ENCODE results near the gene SND1. TPM values are rescaled to one million over a fixed set of nuclear protein-coding genes. Genes with fewer than 3 reads are reported as not detected.

SND1 gene
- total RNA-seq, 2 experiments from 2014 or later, result 169 to 174 TPM

DNA sequence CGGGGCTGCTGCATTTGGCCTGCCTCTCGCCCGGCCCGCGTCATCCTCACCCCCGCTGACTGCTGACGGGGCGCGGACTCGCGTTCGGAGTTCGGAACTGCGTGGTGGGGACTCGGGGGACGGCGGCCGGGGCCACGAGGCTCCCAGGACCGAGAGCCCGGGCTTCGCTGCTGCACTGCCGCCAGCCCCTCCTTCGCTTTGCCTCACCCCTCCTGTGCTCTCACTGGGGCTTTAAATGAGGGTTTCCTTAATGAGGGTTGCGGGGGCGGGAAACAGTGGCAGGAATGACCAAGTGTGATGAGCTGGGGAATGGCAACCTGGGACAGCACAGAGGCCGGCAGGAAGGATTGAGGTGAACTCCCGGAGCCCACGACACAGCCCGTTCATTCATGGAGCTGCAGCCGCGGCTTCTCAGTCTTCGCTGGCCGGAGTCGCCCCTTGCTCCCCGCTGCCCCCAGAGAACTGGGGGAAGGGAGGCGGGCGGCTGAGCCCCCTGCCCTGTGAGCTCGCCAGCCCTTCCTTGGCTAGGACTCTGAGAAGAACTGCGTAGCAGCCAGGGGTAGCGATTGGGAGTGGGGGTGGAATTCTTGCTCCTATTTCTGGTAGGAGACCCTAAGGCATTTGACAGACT is 380.7 kb downstream of the SND1 start:
- H3K4me3 Mint-ChIP-seq, result no peak overlapping the region
- H3K27me3 Mint-ChIP-seq (ENCODE audit: low read depth), result peaks cover 8% of the 10 kb centered on the region
- DNase-seq (no peak), ATAC-seq (peak; percentile 17)
- H3K36me3 Mint-ChIP-seq (ENCODE audit: low read depth), result peaks cover 15% of the 10 kb centered on the region
- no peak overlapping the region for H3K27ac Mint-ChIP-seq
- CTCF ChIA-PET, result no interaction called here
- H3K4me1 Mint-ChIP-seq (ENCODE audit: low read depth), result peaks cover 4% of the 10 kb centered on the region
- POLR2A ChIA-PET, result no interaction called here
- H3K9me3 Mint-ChIP-seq (ENCODE audit: insufficient read depth), result no peaks in the 10 kb centered on the region

- no peak overlapping the region for H3K27ac Mint-ChIP-seq
- H3K4me3 Mint-ChIP-seq, result peak overlapping the region; percentile 35
- H3K4me1 Mint-ChIP-seq (ENCODE audit: low read depth), result peaks cover 4% of the 10 kb centered on the region
- H3K9me3 Mint-ChIP-seq (ENCODE audit: insufficient read depth), result no peaks in the 10 kb centered on the region
- ATAC-seq (no peak), DNase-seq (no peak)
- ChIA-PET POLR2A (no interaction called here), CTCF (no interaction called here)
- H3K27me3 Mint-ChIP-seq (ENCODE audit: low read depth), result peaks cover 8% of the 10 kb centered on the region
- peaks cover 15% of the 10 kb centered on the region for H3K36me3 Mint-ChIP-seq (ENCODE audit: low read depth)
Observed at GRCh38 chr7:128033246-128033645, 381.3 kb downstream of the SND1 start.

- DNase-seq, result no peak
- H3K36me3 Mint-ChIP-seq (ENCODE audit: low read depth), result peaks cover 7% of the 10 kb centered on the region
- CTCF ChIA-PET, result interaction anchor here (1.1 to 2.5 kb wide), 8 partner anchors 10 to 175 kb away, joined by 3 to 9 read pairs (median 4); no protein-coding TSS in a partner anchor
- POLR2A ChIA-PET, result interaction anchor here (0.8 to 1.0 kb wide), 2 partner anchors 10 to 74 kb away, joined by 3 read pairs; no protein-coding TSS in a partner anchor
- H3K27me3 Mint-ChIP-seq (ENCODE audit: low read depth), result peaks cover 8% of the 10 kb centered on the region
- no peak overlapping the region for H3K27ac Mint-ChIP-seq
- ATAC-seq, result no peak
- H3K9me3 Mint-ChIP-seq (ENCODE audit: insufficient read depth), result no peaks in the 10 kb centered on the region
- H3K4me1 Mint-ChIP-seq (ENCODE audit: low read depth), result peaks cover 4% of the 10 kb centered on the region
- H3K4me3 Mint-ChIP-seq, result no peak overlapping the region
Observed at GRCh38 chr7:128034825-128035224, 382.8 kb downstream of the SND1 start.

GRCh38 chr7:128035712-128036111 is 383.7 kb downstream of the SND1 start:
- ATAC-seq (no peak), DNase-seq (no peak)
- POLR2A ChIA-PET, result interaction anchor here (1.0 kb wide), 1 partner anchor 73 kb away, joined by 3 read pairs; no protein-coding TSS in a partner anchor
- H3K4me1 Mint-ChIP-seq (ENCODE audit: low read depth), result peaks cover 4% of the 10 kb centered on the region
- CTCF ChIA-PET, result interaction anchor here (0.6 to 2.5 kb wide), 11 partner anchors 9 to 327 kb away, joined by 3 to 9 read pairs (median 4); no protein-coding TSS in a partner anchor
- H3K9me3 Mint-ChIP-seq (ENCODE audit: insufficient read depth), result no peaks in the 10 kb centered on the region
- H3K27me3 Mint-ChIP-seq (ENCODE audit: low read depth), result peaks cover 8% of the 10 kb centered on the region
- H3K36me3 Mint-ChIP-seq (ENCODE audit: low read depth), result peaks cover 5% of the 10 kb centered on the region
- H3K27ac Mint-ChIP-seq, result no peak overlapping the region
- H3K4me3 Mint-ChIP-seq, result no peak overlapping the region

DNA sequence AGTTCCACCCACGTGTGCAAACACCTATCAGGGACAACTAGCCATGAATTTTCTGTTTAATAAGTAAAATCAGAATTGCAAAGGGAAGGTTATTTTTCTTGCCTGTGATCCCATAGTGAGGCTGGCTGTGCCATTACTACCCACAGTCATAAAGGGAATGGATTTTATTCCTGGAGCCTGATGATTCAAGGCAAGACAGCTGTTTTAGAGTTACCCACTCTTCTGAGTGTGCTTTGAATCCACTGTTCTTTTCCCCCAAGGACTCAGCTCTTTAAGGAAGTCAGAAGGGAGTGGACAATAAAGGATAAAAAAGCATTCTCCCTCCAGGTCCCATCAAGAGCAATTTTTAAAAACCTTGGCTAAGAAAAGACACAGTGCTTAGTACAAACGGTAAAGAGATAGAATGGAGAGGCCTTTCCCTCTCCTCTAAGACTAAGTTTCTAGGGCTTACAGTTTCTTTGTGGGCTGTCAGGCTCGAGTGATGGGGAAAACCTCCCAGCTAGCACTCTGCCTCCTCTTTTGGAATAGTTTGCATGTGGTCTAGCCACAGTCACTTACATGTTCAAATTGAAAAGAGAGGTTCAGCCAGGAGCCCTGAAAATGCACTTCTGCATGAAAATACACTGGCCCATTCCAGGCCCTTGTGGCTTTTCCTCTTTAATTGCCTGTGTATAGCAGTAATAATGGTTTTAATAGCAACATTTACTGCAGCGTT is 384.4 kb downstream of the SND1 start:
- ATAC-seq, result no peak
- no peaks in the 10 kb centered on the region for H3K9me3 Mint-ChIP-seq (ENCODE audit: insufficient read depth)
- CTCF ChIA-PET, result interaction anchor here (0.9 to 2.5 kb wide), 8 partner anchors 9 to 328 kb away, joined by 3 to 9 read pairs (median 4); no protein-coding TSS in a partner anchor

DNA sequence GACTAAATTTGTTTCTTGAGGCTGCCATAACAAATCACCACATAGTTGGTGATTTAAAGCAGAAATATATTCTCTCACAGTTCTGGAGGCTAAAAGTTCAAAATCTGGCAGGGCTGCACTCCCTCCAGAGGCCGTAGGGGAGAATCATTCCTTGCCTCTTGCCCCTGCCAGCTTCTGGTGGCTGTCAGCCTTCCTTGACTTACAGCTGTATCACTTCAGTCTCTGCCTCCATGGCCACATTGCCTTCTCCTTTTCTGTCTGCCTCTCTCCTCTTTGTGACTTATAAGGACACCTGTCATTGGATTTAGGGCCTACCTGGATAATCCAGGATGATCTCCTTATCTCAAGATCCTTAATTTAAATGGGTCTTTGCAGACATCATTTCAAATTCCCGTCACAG is 385.1 kb downstream of the SND1 start:
- DNase-seq (no peak), ATAC-seq (no peak)
- peaks cover 5% of the 10 kb centered on the region for H3K36me3 Mint-ChIP-seq (ENCODE audit: low read depth)
- POLR2A ChIA-PET, result no interaction called here
- H3K27ac Mint-ChIP-seq, result no peak overlapping the region
- H3K4me1 Mint-ChIP-seq (ENCODE audit: low read depth), result peaks cover 2% of the 10 kb centered on the region
- H3K9me3 Mint-ChIP-seq (ENCODE audit: insufficient read depth), result no peaks in the 10 kb centered on the region
- H3K27me3 Mint-ChIP-seq (ENCODE audit: low read depth), result peaks cover 6% of the 10 kb centered on the region
- CTCF ChIA-PET, result no interaction called here
- no peak overlapping the region for H3K4me3 Mint-ChIP-seq

More for the DNA sequence above, 384.4 kb downstream of the SND1 start:
- DNase-seq, result no peak
- Mint-ChIP-seq H3K4me1 (ENCODE audit: low read depth) (peaks cover 4% of the 10 kb centered on the region), H3K27me3 (ENCODE audit: low read depth) (peaks cover 8% of the 10 kb centered on the region), H3K36me3 (ENCODE audit: low read depth) (peaks cover 5% of the 10 kb centered on the region), H3K27ac (no peak overlapping the region), H3K4me3 (no peak overlapping the region)
- POLR2A ChIA-PET, result no interaction called here

DNA sequence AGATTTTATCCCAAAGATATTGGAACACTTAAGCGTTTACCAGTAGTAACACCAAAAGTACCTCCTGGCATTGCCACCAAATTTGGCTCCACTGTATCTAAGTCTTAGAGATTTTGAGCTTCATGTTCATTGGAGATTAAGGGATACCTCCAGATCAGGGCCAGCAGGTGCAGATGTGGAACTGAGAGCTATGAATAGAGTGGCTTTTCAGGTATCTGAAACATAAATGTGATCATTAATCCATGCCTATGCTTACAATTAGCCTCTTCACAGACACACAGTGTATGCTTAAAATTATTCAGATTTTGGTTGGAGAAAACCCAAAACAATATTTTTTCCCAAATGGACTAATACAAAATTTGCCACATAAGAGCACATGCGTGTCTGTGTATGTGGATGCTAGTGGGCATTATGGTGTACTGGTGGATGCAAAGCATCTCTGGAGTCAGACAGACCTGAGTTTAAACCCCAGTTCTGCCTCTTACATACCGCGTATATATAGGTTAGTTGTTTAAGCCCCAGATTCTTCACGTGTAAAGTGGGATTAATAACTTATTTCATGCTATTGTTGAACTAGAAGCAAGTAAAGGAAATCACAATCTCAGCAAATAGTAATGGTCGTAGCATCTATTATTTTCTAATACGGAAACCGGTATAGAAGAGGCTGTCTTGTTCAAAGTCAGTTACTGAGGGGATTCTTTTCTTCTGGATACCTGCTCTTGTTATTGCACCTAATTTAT is 386.1 kb downstream of the SND1 start:
- no peak for DNase-seq
- no peak for ATAC-seq
- peaks cover 2% of the 10 kb centered on the region for H3K4me1 Mint-ChIP-seq (ENCODE audit: low read depth)
- H3K9me3 Mint-ChIP-seq (ENCODE audit: insufficient read depth), result no peaks in the 10 kb centered on the region
- no peak overlapping the region for H3K27ac Mint-ChIP-seq
- ChIA-PET CTCF (no interaction called here), POLR2A (no interaction called here)
- peaks cover 4% of the 10 kb centered on the region for H3K27me3 Mint-ChIP-seq (ENCODE audit: low read depth)
- no peak overlapping the region for H3K4me3 Mint-ChIP-seq
- H3K36me3 Mint-ChIP-seq (ENCODE audit: low read depth), result peaks cover 5% of the 10 kb centered on the region

DNA sequence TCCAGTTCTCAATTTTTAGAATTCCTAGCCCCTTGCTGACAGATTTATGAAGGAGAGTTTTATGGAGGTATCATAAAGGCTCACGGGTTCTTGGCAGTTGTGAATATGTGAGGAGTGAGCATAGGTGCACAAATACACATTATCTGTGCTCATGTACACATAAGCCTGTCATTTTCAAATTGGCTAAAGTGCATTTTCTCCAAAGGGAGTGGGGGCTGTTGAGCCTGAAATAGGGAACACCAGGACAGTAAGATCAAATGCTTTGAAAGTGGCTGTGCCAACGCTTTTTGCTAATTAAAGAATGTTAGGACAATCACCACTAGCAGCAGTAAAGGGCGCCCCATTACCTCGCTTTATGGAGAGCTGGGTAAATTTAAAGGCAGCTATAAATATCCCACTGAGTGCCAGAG is 387.6 kb downstream of the SND1 start:
- ChIA-PET POLR2A (no interaction called here), CTCF (no interaction called here)
- peaks cover 9% of the 10 kb centered on the region for H3K4me1 Mint-ChIP-seq (ENCODE audit: low read depth)
- H3K27me3 Mint-ChIP-seq (ENCODE audit: low read depth), result no peaks in the 10 kb centered on the region
- ATAC-seq (no peak), DNase-seq (no peak)
- H3K27ac Mint-ChIP-seq, result no peak overlapping the region
- peaks cover under 1% of the 10 kb centered on the region for H3K36me3 Mint-ChIP-seq (ENCODE audit: low read depth)
- no peak overlapping the region for H3K4me3 Mint-ChIP-seq
- H3K9me3 Mint-ChIP-seq (ENCODE audit: insufficient read depth), result no peaks in the 10 kb centered on the region

- Mint-ChIP-seq H3K27ac (no peak overlapping the region), H3K9me3 (ENCODE audit: insufficient read depth) (no peaks in the 10 kb centered on the region), H3K4me1 (ENCODE audit: low read depth) (peaks cover 15% of the 10 kb centered on the region), H3K36me3 (ENCODE audit: low read depth) (peaks cover 3% of the 10 kb centered on the region), H3K4me3 (no peak overlapping the region), H3K27me3 (ENCODE audit: low read depth) (no peaks in the 10 kb centered on the region)
- POLR2A ChIA-PET, result no interaction called here
- DNase-seq (no peak), ATAC-seq (no peak)
- CTCF ChIA-PET, result no interaction called here
Observed at GRCh38 chr7:128040205-128040604, 388.2 kb downstream of the SND1 start.

- H3K4me3 Mint-ChIP-seq, result no peak overlapping the region
- POLR2A ChIA-PET, result interaction anchor here (0.6 kb wide), 1 partner anchor 240 kb away, joined by 4 read pairs; no protein-coding TSS in a partner anchor
- no peaks in the 10 kb centered on the region for H3K9me3 Mint-ChIP-seq (ENCODE audit: insufficient read depth)
- CTCF ChIA-PET, result interaction anchor here (0.7 kb wide), 1 partner anchor 63 kb away, joined by 3 read pairs; no protein-coding TSS in a partner anchor
- no peak overlapping the region for H3K27ac Mint-ChIP-seq
- DNase-seq (no peak), ATAC-seq (no peak)
- peaks cover 16% of the 10 kb centered on the region for H3K4me1 Mint-ChIP-seq (ENCODE audit: low read depth)
- H3K27me3 Mint-ChIP-seq (ENCODE audit: low read depth), result no peaks in the 10 kb centered on the region
- H3K36me3 Mint-ChIP-seq (ENCODE audit: low read depth), result peaks cover 3% of the 10 kb centered on the region
Observed at GRCh38 chr7:128041203-128041602, 389.2 kb downstream of the SND1 start.

DNA sequence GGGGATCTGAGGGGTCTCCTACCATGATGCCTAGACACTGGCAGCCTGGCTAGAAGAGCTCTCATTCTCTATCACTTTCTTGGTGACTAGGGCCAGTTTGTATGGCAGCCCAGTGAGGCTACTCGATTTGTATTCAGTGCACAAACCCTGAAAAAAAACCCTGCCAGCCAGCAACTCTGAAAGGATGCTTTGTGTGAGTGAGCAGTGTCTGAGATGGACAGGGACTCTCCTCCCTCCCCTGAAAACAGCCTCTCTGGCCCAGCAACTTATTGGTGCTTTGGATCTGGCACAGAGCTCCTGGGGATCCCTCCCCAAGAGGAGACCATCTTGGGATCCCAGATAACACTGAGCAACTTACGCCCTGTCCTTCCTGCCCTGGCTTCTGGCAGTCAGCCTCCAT is 390.0 kb downstream of the SND1 start:
- Mint-ChIP-seq H3K9me3 (ENCODE audit: insufficient read depth) (no peaks in the 10 kb centered on the region), H3K27ac (no peak overlapping the region), H3K27me3 (ENCODE audit: low read depth) (no peaks in the 10 kb centered on the region), H3K4me1 (ENCODE audit: low read depth) (peaks cover 16% of the 10 kb centered on the region), H3K36me3 (ENCODE audit: low read depth) (peaks cover 3% of the 10 kb centered on the region), H3K4me3 (no peak overlapping the region)
- DNase-seq, result no peak
- no peak for ATAC-seq
- CTCF ChIA-PET, result interaction anchor here (1.2 to 1.7 kb wide), 2 partner anchors 16 to 137 kb away, joined by 3 to 4 read pairs; no protein-coding TSS in a partner anchor
- POLR2A ChIA-PET, result no interaction called here

GRCh38 chr7:128044064-128044463 is 392.1 kb downstream of the SND1 start:
- POLR2A ChIA-PET, result no interaction called here
- ATAC-seq (no peak), DNase-seq (no peak)
- Mint-ChIP-seq H3K9me3 (ENCODE audit: insufficient read depth) (no peaks in the 10 kb centered on the region), H3K27ac (no peak overlapping the region), H3K36me3 (ENCODE audit: low read depth) (peaks cover 3% of the 10 kb centered on the region), H3K27me3 (ENCODE audit: low read depth) (no peaks in the 10 kb centered on the region), H3K4me3 (no peak overlapping the region), H3K4me1 (ENCODE audit: low read depth) (peaks cover 17% of the 10 kb centered on the region)
- CTCF ChIA-PET, result interaction anchor here (0.9 to 2.2 kb wide), 3 partner anchors 9 to 337 kb away, joined by 3 to 7 read pairs (median 5); no protein-coding TSS in a partner anchor

Measured in activated CD8-positive, alpha-beta T cell treated with anti-CD3 and anti-CD28 coated beads, Interleukin-2, amount 10 ng/mL, durations not matched to agents 7 days and 5 days (primary cell).